Suprapubic skin (tissue), 4 donors: Measurements from ENCODE around the gene CFAP46.

ENCODE experiments used
- EP300 ChIP-seq: sonication (generic); formaldehyde crosslinking; IDR thresholded peaks from one replicate; pipeline ENCODE4 v1.6.1; 2017; ENCODE audit warnings: antibody characterized with exemption
- POLR2A ChIP-seq, 2 donors: fragments of 450-650 bp; IDR thresholded peaks; one replicate each; pipeline ENCODE4 v1.6.1; 2017; ENCODE audit warnings: antibody characterized with exemption in 2 of 2, mild to moderate bottlenecking in 2 of 2, moderate library complexity in 2 of 2
- POLR2AphosphoS5 ChIP-seq, 3 donors: sonication (generic); formaldehyde crosslinking; IDR thresholded peaks; one replicate each; pipeline ENCODE4 v1.6.1; 2017; ENCODE audit warnings: antibody characterized with exemption in 3 of 3
- TF ChIP-seq, protein P1 (sequence below), 2 donors: fragments of 200-600 bp in 1 of 2; fragments of 450-650 bp in 1 of 2; sonication (generic) in 1 of 2; IDR thresholded peaks; one replicate each; pipeline ENCODE4 v1.5.1; 2016 to 2019; ENCODE audit warnings: antibody characterized with exemption in 2 of 2, mild to moderate bottlenecking in 1 of 2, moderate library complexity in 1 of 2

DNA sequence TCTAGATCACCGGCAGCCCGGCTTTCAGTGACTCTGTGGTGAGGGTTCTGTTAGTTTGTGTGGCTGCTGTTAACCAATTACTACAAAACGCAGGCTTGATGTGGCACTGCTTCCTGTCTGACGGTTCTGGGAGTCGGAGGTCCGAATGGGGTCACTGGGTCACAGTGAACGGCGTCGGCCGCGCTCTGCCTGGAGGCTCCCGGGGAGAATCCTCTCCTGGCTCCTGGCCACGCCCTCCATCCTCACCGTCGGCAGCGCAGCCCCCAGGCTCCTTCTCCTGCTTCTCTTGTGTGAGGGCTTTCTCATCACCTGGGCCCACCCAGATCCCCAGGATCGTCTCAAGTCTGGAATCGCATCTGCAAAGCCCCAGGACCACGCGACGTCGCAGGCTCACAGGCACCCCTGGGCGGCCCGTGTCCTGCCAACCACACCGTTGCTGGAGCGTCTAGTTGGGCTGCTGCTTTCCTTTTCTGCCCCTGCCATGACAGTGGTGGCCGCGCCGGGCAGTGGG is 124.6 kb downstream of the CFAP46 start:
- TF ChIP-seq, protein P1, sequence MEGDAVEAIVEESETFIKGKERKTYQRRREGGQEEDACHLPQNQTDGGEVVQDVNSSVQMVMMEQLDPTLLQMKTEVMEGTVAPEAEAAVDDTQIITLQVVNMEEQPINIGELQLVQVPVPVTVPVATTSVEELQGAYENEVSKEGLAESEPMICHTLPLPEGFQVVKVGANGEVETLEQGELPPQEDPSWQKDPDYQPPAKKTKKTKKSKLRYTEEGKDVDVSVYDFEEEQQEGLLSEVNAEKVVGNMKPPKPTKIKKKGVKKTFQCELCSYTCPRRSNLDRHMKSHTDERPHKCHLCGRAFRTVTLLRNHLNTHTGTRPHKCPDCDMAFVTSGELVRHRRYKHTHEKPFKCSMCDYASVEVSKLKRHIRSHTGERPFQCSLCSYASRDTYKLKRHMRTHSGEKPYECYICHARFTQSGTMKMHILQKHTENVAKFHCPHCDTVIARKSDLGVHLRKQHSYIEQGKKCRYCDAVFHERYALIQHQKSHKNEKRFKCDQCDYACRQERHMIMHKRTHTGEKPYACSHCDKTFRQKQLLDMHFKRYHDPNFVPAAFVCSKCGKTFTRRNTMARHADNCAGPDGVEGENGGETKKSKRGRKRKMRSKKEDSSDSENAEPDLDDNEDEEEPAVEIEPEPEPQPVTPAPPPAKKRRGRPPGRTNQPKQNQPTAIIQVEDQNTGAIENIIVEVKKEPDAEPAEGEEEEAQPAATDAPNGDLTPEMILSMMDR (IDR thresholded peaks at IDR 0.05): no peak
- TF ChIP-seq POLR2A (IDR thresholded peaks at IDR 0.05) (no peak), EP300 (no peak), POLR2AphosphoS5 (IDR thresholded peaks at IDR 0.05) (no peak)
